HG03159 (cell line): Measurements from ENCODE around the gene AGBL1.
"Not testable (repeated sequence)": the region's sequence is repeated elsewhere in the genome, so short reads cannot be mapped to it uniquely, and the experiment has no call there.

ENCODE experiments used
- ATAC-seq: cut with Tn5 transposase; IDR thresholded peaks from one replicate; pipeline ENCODE4 v1.9.1; 2021; ENCODE audit warnings: mild to moderate bottlenecking, moderate library complexity; ENCODE audit not compliant: unreplicated experiment

Gene AGBL1

DNA sequence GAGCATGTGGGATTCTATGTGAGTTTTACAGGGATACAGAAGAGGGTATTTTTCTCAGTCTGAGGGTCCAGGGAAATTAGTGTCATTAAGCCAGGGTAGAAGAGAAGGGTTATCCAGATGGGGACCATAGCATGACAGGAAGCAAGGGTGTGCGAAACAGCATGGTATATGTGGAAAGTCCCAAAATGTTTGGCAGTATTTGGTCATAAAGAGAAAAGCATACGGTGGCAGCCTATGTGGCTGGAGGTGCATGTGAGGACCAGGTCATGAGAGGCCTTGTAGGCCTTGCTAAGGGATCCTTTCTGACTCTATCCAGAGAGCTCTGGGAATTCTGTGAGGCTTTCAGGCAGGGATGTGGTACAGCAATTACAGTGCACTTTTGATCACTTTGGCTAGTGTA, 411.4 kb downstream of the AGBL1 start:
- ATAC-seq: no peak

DNA sequence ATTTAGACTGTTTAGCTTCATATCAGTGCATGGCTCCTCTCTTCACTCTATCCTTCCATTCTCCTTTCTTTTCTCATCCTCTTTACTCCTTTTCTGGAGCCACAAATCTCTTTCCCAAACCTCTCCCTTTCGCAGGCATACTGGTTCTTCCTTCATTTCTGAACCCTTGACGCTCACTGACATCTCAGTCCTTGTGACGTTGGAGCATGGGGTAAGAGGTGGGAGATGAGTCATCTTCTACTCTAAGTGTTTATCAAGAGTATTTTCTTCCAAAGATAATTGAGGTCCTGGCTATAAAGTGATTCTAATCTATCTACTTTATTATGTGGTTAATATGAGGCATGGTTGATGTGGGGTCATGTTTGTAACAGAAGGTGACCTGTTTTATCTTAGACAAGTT, 414.2 kb downstream of the AGBL1 start:
- ATAC-seq: no peak

DNA sequence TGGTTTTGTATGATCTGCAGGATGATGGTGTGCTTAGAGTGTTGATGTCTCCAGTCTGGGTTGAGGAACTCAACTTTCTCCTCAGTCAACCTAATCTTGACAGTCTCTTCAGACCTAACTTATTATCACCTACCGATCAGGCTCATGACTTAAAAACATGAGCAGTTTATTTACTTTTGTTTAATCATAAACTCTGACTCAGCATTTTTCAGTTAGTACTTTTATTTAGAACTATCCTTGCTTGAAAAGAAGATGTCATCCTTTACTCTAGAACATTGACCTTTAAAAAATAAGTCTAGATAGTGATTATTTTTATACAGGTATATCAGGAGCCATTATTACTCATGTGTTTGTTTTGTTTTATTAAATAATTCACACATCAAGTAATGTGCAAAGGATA, 414.8 kb downstream of the AGBL1 start:
- ATAC-seq: no peak

DNA sequence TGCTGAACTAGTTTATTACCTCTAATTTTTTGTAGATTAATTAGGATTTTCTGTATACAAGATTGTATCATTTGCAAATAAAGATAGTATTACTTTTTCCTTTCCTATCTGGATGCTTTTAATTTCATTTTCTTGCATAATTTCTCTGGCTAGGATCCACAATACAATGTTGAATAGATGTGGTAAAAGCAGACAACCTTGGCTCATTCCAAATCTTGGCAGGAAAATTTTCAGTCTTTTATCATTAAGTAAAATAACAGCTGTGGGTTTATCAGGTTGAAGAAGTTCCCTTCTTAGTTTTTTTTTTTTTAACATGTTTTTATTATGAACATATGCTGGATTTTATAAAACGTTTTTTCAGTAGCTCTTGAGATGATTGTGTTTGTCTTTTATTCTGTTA, 422.6 kb downstream of the AGBL1 start:
- no peak for ATAC-seq

DNA sequence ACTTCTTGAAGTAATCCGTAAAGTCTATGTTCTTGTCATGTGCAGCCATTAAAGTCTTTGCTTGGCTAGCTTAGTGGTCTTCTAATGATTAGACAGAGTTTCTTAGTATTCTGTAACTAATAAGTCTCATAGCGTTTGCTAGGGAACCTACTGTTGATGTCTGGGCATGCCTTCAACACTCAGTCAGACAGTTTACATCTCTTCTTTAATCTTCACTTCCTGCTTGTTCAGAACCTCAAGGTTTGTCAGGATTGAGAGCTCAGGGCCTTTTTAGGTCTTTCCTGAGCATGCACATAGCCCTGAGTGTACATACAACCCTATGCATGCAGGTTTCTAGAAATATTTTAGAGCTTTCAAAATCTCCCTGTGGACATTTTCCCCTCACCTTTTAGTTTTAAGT, 426.3 kb downstream of the AGBL1 start:
- no peak for ATAC-seq

DNA sequence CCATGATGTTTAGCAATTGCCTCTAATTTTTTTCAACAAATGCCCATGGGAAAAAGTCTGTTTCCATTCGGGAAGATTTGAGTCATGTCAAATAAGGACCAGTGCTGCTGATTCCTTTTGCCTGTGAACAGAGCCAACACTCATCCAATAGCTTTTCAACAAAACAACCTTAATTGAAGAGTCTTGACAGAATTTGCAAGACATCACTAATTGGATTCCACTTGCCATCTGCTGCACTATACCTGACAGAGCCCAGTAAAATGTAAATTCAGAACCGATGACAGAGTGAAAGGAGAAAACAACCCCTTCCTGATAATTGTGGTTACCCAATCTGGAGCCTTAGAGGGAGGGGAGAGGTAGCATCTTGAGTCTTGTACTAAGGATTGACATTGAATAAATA, 426.7 kb downstream of the AGBL1 start:
- ATAC-seq: no peak

DNA sequence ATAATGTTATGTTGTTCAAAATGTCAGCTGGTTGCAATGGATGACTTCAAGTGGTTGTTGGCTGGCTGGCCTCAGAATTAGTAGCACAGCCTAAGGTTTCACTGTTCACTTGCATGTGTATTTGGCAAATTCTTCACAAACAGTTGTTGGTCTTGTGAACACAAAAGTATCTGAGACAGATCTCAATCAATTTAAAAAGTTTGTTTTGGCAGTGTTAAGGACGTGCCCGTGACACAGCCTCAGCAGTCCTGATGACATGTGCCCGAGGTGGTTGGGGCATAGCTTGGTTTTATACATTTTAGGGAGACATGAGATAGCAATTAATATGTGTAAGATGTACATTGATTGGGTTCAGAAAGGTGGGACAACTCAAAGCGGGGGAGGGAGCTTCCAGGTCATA, 436.0 kb downstream of the AGBL1 start:
- ATAC-seq: no peak

DNA sequence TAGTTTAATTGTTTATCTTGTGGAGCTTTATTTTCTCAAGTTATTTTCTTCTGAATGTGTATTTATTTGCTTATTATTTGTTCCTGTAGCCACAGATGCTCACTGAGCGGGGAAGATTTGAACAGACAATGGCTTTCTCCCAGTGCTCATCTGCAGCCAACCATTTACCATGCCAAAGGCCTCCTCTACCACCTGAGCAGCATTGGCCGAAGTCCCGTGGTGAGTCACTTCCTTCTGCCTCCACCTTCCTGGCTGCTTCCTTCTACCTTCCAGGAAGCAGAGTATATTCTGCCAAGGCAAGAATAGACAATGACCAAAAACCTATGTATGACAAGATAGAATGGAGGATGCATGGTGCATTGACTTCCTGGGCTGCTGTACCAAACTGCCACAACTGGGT, 443.1 kb downstream of the AGBL1 start:
- no peak for ATAC-seq

DNA sequence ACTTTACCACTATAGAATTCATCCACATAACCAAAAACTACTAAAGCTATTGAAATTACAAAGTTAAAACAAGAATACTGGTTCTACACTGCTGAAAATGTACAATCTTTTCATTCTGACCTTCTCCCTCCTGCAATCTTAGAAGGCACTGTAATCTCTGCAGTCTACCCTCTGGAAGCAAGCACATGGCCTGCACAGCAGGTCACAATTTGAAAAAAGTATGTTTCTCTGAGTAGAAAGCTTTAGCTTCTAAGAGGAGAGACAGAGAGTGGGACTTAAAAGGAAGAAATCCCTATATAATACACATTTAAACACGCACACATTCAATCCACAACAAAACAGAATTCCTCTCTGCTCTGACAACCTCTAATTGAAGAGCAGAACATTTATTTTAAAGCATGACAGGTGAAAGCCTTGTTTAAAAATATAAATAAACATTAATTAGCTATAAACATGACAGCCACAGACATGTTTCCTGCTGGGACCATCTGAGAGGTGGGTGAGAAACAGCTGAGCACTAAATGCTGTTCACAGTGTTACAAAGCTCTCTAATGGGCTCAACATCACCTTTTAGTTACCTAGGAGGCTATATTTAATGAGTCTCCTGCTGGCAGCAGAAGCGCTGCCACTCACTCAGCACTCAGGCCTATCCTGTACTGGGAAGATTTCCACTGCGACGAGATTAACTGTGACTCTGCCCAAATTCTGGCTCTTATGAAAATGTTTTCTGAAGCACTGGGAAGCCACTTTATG, 447.4 kb downstream of the AGBL1 start:
- ATAC-seq: no peak

DNA sequence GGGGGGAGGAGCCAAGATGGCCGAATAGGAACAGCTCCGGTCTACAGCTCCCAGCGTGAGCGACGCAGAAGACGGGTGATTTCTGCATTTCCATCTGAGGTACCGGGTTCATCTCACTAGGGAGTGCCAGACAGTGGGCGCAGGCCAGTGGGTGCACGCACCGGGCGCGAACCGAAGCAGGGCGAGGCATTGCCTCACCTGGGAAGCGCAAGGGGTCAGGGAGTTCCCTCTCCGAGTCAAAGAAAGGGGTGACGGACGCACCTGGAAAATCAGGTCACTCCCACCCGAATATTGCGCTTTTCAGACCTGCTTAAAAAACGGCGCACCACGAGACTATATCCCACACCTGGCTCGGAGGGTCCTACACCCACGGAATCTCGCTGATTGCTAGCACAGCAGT, 448.4 kb downstream of the AGBL1 start:
- ATAC-seq: not testable (repeated sequence)

DNA sequence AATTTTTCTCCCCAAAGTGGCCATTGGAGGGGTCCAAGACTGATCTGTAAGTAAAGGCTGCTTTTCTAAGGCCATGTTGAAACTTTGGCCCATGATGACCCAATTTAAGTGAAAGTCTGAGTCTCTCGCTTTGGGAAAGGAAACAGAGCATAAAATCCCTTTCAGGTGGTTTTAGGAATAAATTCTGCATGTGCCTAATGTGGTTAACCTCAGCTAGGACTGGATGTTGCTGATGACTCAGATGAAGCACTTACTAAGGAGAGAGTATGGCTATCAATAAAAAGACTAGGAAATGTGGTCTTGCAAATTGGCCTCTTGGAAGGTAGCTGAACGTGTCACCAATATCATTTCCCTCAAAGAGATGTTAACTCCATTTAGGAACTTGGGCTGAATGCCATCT, 458.5 kb downstream of the AGBL1 start:
- no peak for ATAC-seq

DNA sequence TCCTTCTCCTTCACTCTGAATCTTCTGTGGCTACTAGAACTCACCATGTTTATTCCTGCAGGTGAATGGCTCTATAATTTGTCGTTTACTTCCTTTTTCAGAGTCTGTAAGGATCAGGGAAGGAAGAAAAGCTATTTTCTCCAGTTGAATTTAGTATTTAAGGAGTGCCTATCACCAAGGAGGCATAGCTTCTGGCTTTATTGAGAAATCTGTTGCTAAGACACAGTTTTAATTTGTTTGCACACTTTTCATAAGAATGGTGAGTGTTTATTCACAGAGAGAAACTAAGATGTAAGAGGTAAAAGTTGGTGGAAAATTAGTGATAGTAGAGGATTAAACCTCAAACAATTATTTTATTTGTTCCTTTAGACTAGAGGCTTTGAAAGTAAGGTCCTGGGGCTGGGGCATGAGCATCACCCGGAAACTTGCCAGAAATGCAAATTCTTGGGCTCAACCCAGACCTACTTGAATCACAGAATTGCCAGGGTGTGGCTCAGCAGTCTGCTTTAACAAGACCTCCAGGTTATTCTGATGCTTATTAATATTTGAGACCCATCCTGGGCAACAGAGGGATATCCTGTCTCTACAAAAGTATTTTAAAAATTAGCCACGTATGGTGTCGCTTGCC, 461.3 kb downstream of the AGBL1 start:
- no peak for ATAC-seq

DNA sequence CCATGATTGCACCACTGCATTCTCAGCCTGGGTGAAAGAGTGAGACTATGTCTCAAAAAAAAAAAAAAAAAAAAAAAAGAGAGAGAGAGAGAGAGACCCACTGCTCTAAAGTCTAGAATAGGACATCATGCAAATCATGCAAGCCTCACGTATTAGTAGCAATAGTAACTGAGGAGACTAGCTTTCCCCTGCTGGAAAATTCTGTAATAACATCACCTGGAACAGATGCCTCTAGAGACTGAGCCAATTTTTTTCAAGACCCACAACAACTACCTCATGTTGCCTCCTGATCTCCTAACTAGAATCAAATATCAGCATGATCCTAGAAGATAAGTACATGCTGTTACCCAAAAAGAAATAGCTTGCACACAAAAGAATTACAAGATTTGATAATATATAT, 461.9 kb downstream of the AGBL1 start:
- ATAC-seq: no peak

DNA sequence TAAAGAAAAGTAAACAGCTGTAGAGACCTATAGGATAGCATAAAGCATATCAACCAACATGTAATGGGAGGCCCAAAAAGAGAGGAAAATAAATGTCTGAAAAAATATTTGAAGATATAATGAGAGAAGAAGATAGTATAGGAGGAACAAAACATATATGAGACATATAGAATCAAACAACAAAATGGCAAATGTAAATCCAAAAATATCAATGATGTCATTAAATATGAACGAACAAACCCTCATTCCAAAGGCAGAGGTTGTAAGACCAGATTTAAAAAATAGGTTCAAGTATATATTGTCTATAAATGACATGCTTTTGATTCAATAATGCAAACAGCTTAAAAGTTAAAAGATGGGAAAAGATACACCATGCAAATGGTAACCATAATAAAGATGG, 470.4 kb downstream of the AGBL1 start:
- ATAC-seq: no peak

DNA sequence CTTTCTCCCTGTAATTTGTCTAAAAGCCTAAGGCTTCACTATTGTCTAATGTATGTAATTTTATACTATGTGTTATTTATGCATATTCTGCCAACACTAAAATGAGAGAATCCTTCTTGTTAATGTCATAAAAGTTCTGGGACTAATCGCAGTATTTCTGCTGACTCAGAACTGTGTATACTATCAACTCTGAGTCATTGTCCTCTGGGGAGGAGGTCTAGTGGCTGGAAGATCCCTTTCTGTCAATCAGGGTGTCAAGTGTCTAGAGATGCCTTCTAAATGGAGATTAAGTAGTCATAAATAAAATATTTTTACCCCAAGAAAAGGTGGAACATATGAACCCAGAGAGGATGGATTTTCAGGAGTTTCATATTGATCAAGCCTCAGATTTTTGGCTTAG, 473.4 kb downstream of the AGBL1 start:
- ATAC-seq: no peak

DNA sequence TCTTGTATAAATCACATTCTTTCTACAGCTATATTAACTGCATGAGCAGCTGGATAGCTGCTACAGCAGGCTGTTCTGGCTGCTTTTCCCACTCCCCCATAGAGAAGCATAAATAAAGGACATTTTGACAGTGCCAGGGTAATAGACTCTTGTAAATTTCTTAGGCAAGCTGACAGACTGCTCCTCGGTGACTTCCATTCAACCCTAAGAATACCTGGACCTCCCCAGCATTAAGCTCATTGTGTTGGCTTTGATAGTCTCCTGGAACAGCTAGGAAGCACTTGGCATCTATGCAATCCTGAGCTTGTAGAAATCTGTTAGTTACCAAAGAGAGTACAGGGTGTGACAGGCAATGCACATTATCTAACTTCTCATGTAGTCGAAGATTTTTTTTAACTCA, 475.4 kb downstream of the AGBL1 start:
- ATAC-seq: no peak

DNA sequence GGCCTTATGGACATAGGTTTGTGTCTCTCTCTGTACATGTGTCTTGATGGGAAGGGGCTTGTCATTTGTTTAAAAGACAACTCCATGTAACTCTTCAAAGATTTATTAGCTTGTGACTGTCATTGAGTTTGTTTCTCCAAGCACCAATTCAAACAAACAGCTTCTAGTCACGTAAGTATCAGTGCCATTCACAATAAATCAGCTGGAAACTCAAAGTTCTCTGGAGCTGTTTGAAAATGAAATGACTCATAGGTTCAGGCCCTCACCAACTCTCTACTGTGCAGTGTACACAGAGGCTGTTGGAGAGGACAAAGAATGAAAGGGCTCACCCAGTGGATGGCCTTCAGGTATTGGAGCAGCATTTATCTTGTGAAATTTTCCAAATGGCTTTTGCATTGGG, 476.3 kb downstream of the AGBL1 start:
- no peak for ATAC-seq

DNA sequence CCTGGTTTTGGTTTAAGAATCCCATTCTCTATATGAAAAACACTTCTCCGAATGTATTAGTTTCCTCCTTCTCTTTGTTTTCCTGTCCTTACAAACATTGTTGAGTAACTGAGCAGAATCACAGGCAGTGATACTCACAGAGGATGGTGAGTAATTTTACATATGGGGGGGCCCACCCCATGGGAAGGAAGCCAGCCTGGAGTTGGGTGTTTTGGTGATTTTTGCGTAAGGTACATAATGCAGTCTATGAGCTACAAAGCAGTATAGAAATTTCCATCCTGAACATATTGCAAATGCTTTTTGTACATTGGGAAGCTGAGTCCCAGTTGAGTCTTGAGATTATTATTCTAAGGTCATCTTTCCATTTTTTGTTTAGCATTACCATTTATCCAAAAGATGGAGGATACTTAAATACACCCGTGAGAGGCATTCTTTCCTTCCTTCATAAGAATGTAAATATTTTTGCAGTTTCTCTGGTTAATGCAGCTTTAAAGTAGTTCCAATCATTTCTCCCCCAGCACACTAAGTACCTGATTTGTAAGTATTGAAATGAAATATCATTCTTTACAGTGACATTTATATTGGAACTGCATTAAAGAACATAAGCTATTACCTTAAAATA, 476.8 kb downstream of the AGBL1 start:
- no peak for ATAC-seq

DNA sequence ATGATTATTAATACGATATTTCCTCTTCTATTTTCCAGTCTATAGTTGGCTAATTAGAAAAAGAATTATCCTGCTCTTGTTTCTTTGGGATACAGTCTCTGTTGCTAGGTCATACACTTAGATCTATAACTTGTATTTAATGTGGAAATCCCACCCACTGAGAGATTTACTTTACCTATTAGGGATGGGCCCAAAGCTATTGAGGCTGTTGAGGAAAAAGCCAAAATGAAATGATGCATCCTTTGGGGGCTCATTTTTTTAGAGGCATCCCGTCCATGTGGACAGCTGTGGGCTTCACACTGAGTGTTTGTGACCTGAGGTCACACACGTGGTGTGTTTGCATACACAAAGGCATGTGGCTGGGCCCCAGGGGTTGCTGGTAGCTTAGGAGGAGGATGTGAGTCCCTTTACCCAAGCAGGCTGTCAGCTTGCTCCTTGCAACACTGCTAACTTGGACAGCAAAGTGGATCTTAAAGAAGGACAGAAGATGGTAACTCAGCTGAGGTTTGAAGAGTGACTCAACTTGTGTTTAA, 477.4 kb downstream of the AGBL1 start:
- no peak for ATAC-seq

DNA sequence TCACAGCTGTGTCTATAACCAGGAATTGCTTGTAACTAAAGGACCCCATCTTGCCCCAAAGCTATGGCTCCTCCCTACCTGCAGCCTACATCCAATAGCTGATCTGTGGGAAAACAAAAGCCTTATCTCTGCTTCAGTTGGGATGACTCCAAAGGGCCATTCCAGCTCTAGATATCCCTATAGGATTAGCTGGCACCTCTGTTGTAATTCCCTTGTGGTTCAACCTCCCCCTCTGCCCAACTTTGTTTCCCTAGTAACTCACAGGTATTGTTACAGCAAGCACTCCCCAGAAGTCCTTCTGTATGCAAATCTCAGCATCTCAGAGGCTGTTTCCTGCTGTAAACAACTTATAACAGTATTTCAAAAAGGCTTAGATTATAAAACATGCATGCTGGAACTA, 478.6 kb downstream of the AGBL1 start:
- ATAC-seq: no peak

DNA sequence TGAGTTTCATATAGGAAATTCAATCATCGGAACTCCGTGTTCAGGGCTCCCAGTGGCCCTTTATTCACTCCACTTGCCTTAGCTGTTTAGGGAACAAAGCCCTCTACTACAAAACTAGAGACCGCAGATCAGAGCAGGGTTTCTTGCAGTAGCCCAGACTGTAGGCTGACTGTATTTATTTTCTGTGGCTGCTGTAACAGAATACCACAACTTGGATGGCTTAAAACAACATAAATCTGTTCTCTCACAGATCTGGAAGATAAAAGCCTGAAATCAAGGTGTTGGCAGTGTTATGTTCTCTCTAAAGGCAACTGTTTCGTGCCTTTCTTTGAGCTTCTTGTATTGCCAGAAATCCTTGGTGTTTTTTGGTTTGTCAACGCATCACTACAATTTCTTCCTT, 479.0 kb downstream of the AGBL1 start:
- ATAC-seq: no peak

DNA sequence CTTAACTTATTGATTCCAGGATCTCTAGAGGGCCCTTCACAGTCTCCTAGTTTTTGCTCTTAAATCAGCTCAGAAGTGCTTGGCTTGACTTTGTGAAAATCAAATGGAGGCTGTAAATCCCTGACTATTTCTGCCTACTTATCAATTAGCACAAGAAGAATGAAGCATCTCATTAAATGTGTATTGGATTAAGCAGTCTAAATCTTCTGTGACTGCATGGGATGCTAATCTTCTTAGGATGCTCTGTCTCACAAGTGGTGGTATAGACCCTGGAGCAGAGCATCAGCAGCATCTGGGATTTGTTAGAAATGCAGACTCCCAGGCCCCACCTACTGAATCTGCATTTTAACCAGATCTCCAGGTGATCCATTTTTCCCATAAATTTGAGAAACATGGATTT, 488.7 kb downstream of the AGBL1 start:
- ATAC-seq: no peak
